ENCODE results near the gene EPHA6. TPM values are rescaled to one million over a fixed set of nuclear protein-coding genes. Genes with fewer than 3 reads are reported as not detected.

The EPHA6 gene
- total and polyA plus RNA-seq, 10 of the 15 experiments (the other 5 are each of a cell fraction or from before 2014, with no cell fraction given), result not detected

DNA sequence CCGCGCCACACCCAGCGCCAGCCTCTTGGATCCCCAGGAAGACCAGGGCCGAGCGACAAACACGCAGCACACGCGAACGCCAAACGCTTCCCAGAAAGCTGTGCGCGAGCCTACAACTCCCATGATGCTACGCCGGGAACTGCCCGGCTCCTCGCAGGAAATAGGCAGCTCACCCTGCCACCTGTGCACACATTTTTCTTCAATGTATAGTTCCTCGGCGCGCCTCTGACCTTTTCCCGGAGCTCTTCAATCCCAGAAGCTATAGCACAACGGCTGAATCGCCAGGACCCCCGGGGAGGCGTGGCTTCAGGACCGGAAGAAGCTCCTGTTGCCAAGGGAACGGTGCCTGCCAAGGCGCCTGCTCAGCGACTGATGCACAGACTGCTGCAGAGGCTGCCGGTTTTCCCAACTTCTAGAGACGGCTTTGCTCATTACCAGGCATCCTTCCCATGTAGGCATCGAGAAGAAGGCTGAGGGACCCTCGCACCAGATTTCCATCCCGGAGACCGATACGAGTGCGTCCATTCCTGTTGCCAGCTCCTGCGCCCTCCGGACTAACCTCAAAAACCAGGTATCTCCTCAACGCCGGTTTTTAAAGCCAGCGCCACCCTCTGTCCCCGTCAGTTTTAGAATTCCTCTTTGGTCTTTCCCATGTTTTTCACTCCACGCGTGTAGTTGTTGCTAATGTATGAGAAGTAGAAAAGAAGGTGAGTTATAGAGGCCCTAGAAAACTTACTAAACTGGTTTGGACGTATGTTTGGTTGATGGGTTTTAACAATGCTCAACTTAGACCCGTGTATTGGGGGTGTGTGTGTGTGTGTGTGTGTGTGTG, 950.2 kb downstream of the EPHA6 start, which contains the start of gene ARL6 (continued):
- TF ChIP-seq, protein P1, sequence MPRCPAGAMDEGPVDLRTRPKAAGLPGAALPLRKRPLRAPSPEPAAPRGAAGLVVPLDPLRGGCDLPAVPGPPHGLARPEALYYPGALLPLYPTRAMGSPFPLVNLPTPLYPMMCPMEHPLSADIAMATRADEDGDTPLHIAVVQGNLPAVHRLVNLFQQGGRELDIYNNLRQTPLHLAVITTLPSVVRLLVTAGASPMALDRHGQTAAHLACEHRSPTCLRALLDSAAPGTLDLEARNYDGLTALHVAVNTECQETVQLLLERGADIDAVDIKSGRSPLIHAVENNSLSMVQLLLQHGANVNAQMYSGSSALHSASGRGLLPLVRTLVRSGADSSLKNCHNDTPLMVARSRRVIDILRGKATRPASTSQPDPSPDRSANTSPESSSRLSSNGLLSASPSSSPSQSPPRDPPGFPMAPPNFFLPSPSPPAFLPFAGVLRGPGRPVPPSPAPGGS (IDR thresholded peaks at IDR 0.05; ENCODE audit: borderline replicate concordance, insufficient read depth, low read depth, low read length, poor library complexity, severe bottlenecking), result no peak
- TF ChIP-seq, protein P2, sequence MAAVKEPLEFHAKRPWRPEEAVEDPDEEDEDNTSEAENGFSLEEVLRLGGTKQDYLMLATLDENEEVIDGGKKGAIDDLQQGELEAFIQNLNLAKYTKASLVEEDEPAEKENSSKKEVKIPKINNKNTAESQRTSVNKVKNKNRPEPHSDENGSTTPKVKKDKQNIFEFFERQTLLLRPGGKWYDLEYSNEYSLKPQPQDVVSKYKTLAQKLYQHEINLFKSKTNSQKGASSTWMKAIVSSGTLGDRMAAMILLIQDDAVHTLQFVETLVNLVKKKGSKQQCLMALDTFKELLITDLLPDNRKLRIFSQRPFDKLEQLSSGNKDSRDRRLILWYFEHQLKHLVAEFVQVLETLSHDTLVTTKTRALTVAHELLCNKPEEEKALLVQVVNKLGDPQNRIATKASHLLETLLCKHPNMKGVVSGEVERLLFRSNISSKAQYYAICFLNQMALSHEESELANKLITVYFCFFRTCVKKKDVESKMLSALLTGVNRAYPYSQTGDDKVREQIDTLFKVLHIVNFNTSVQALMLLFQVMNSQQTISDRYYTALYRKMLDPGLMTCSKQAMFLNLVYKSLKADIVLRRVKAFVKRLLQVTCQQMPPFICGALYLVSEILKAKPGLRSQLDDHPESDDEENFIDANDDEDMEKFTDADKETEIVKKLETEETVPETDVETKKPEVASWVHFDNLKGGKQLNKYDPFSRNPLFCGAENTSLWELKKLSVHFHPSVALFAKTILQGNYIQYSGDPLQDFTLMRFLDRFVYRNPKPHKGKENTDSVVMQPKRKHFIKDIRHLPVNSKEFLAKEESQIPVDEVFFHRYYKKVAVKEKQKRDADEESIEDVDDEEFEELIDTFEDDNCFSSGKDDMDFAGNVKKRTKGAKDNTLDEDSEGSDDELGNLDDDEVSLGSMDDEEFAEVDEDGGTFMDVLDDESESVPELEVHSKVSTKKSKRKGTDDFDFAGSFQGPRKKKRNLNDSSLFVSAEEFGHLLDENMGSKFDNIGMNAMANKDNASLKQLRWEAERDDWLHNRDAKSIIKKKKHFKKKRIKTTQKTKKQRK (IDR thresholded peaks at IDR 0.05; ENCODE audit: low read depth, low read length), result no peak
- TF ChIP-seq ZNF24 (IDR thresholded peaks at IDR 0.05) (no peak), HDGF (IDR thresholded peaks at IDR 0.05) (no peak), NFXL1 (IDR thresholded peaks at IDR 0.05; ENCODE audit: borderline replicate concordance) (no peak), MYB (IDR thresholded peaks at IDR 0.05; ENCODE audit: borderline replicate concordance, low read depth, low read length) (no peak), HDAC2 (IDR thresholded peaks at IDR 0.05) (peak; percentile 85; the same call in 1 of the 2 replicates), FOXM1 (IDR thresholded peaks at IDR 0.05; ENCODE audit: low read depth, low read length) (no peak), KDM1A (IDR thresholded peaks at IDR 0.05; ENCODE audit: borderline replicate concordance) (no peak), RFX5 (IDR thresholded peaks at IDR 0.05; ENCODE audit: low read depth, low read length) (peak; percentile 31; the same call in 1 of the 2 replicates), NR2C1 (IDR thresholded peaks at IDR 0.05) (no peak), TAF1 (IDR thresholded peaks at IDR 0.05; ENCODE audit: borderline replicate concordance, low read depth, low read length) (peak; percentile 63; the same call in 1 of the 2 replicates)
- TF ChIP-seq, protein P3, sequence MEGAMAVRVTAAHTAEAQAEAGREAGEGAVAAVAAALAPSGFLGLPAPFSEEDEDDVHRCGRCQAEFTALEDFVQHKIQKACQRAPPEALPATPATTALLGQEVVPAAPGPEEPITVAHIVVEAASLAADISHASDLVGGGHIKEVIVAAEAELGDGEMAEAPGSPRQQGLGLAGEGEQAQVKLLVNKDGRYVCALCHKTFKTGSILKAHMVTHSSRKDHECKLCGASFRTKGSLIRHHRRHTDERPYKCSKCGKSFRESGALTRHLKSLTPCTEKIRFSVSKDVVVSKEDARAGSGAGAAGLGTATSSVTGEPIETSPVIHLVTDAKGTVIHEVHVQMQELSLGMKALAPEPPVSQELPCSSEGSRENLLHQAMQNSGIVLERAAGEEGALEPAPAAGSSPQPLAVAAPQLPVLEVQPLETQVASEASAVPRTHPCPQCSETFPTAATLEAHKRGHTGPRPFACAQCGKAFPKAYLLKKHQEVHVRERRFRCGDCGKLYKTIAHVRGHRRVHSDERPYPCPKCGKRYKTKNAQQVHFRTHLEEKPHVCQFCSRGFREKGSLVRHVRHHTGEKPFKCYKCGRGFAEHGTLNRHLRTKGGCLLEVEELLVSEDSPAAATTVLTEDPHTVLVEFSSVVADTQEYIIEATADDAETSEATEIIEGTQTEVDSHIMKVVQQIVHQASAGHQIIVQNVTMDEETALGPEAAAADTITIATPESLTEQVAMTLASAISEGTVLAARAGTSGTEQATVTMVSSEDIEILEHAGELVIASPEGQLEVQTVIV (IDR thresholded peaks at IDR 0.05; ENCODE audit: borderline replicate concordance, partially characterized antibody), result no peak
- TF ChIP-seq, protein P4, sequence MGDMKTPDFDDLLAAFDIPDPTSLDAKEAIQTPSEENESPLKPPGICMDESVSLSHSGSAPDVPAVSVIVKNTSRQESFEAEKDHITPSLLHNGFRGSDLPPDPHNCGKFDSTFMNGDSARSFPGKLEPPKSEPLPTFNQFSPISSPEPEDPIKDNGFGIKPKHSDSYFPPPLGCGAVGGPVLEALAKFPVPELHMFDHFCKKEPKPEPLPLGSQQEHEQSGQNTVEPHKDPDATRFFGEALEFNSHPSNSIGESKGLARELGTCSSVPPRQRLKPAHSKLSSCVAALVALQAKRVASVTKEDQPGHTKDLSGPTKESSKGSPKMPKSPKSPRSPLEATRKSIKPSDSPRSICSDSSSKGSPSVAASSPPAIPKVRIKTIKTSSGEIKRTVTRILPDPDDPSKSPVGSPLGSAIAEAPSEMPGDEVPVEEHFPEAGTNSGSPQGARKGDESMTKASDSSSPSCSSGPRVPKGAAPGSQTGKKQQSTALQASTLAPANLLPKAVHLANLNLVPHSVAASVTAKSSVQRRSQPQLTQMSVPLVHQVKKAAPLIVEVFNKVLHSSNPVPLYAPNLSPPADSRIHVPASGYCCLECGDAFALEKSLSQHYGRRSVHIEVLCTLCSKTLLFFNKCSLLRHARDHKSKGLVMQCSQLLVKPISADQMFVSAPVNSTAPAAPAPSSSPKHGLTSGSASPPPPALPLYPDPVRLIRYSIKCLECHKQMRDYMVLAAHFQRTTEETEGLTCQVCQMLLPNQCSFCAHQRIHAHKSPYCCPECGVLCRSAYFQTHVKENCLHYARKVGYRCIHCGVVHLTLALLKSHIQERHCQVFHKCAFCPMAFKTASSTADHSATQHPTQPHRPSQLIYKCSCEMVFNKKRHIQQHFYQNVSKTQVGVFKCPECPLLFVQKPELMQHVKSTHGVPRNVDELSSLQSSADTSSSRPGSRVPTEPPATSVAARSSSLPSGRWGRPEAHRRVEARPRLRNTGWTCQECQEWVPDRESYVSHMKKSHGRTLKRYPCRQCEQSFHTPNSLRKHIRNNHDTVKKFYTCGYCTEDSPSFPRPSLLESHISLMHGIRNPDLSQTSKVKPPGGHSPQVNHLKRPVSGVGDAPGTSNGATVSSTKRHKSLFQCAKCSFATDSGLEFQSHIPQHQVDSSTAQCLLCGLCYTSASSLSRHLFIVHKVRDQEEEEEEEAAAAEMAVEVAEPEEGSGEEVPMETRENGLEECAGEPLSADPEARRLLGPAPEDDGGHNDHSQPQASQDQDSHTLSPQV (IDR thresholded peaks at IDR 0.05), result no peak

Data from GM12878 (cell line).